ENCODE data around the gene TTN.

- TF ChIP-seq TOX (CRISPR knock-in tag; IDR thresholded peaks at IDR 0.05; ENCODE audit: borderline replicate concordance) (no peak), ZFP3 (CRISPR knock-in tag; IDR thresholded peaks at IDR 0.05) (no peak), ZNF565 (CRISPR knock-in tag; conservative IDR thresholded peaks at IDR 0.05; ENCODE audit: low read depth) (no peak), CREB5 (CRISPR knock-in tag; IDR thresholded peaks at IDR 0.05; ENCODE audit: low read depth) (no peak)
These were observed 174.5 kb downstream of the TTN start for GRCh38 chr2:178632729-178633128.

Data from SK-N-SH treated with all-trans-retinoic acid at 6 μM for 48 hours (cell line).